Osteoblast (primary cell): ENCODE results near the gene AR. TPM values are rescaled to one million over a fixed set of nuclear protein-coding genes. Genes with fewer than 3 reads are reported as not detected.
A peak's percentile ranks its signal among the peaks of the same experiment; 100 is the strongest.

ENCODE experiments used
- DNase-seq: peaks from one replicate; pipeline ENCODE4 v3.0.0; 2011; ENCODE audit warnings: low spot score, mixed read lengths; ENCODE audit not compliant: insufficient read length; ENCODE audit errors: missing footprints
- H2AFZ ChIP-seq: 2 replicates; pipeline ENCODE4 v1.6.0; 2011; ENCODE audit warnings: mild to moderate bottlenecking, low read length
- H3K27ac ChIP-seq: 2 replicates; pipeline ENCODE4 v1.5.1; 2011; ENCODE audit warnings: mild to moderate bottlenecking, low read depth, low read length, moderate library complexity
- H3K27me3 ChIP-seq: 2 replicates; pipeline ENCODE4 v1.6.0; 2012; ENCODE audit warnings: mild to moderate bottlenecking, control low read depth, inconsistent platforms, low read length, moderate library complexity; ENCODE audit not compliant: insufficient read depth
- H3K36me3 ChIP-seq: 2 replicates; pipeline ENCODE4 v1.5.1; 2011; ENCODE audit warnings: mild to moderate bottlenecking, low read length, control low read depth, moderate library complexity; ENCODE audit not compliant: insufficient read depth
- H3K4me1 ChIP-seq: 2 replicates; pipeline ENCODE4 v1.5.1; 2011; ENCODE audit warnings: mild to moderate bottlenecking, low read length, control low read depth, moderate library complexity; ENCODE audit not compliant: insufficient read depth
- H3K4me2 ChIP-seq: 2 replicates; pipeline ENCODE4 v1.6.0; 2011; ENCODE audit warnings: mild to moderate bottlenecking, low read length; ENCODE audit not compliant: insufficient read depth
- H3K4me3 ChIP-seq: fragments of 200-600 bp; sonication (generic); 3 replicates; pipeline ENCODE4 v1.5.1; 2012; ENCODE audit warnings: mild to moderate bottlenecking, low read length, inconsistent platforms; ENCODE audit not compliant: insufficient read depth
- H3K79me2 ChIP-seq: 2 replicates; pipeline ENCODE4 v1.6.0; 2012; ENCODE audit warnings: mild to moderate bottlenecking, low read length, control low read depth, inconsistent platforms; ENCODE audit not compliant: insufficient read depth
- H3K9me3 ChIP-seq: 2 replicates; pipeline ENCODE4 v1.5.1; 2011; ENCODE audit warnings: low read depth, low read length, control low read depth
- H4K20me1 ChIP-seq: 2 replicates; pipeline ENCODE4 v1.6.0; 2012; ENCODE audit warnings: mild to moderate bottlenecking, low read length, control low read depth; ENCODE audit not compliant: insufficient read depth
- total RNA-seq: library from RNA; depleted of rRNA; stranded (reverse); fragments of >200 nt; gene quantifications from 2 replicates; pipeline ENCODE4 v1.2.3, GENCODE V29; 2012
- TF ChIP-seq, protein P1 (sequence below): IDR thresholded peaks from 2 replicates; pipeline ENCODE4 v1.5.1; 2011; ENCODE audit warnings: mild to moderate bottlenecking, low read depth, low read length, moderate library complexity; ENCODE audit errors: extremely low read depth

AR gene
- total RNA-seq, 1 donor, result 4.7 TPM

DNA sequence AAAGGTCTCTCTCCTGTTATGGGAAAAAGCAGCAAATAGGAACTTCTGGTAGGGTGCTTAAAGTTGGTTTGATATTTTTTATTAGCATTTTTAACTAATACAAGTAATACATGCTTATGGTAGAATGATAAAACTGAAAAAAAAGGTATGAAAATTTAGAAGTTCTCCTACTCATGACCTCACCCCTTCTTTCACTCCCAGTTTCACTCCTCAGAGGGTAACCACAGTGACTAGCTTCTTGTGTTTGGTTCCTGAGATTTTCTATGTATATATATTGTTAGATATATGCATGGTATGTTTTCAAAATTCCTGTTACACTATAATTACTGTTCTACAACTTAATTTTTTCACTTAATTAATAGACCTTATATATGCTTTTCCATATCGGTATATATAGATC is 66.5 kb downstream of the AR start:
- Histone ChIP-seq H3K27ac (no peak overlapping the region), H3K4me2 (no peak overlapping the region), H3K4me1 (peaks cover 12% of the 10 kb centered on the region), H3K79me2 (no peaks in the 10 kb centered on the region), H3K36me3 (no peaks in the 10 kb centered on the region), H3K27me3 (no peaks in the 10 kb centered on the region), H4K20me1 (no peaks in the 10 kb centered on the region), H3K9me3 (no peaks in the 10 kb centered on the region), H3K4me3 (no peak overlapping the region), H2AFZ (no peak overlapping the region)
- DNase-seq, result no peak
- TF ChIP-seq, protein P1, sequence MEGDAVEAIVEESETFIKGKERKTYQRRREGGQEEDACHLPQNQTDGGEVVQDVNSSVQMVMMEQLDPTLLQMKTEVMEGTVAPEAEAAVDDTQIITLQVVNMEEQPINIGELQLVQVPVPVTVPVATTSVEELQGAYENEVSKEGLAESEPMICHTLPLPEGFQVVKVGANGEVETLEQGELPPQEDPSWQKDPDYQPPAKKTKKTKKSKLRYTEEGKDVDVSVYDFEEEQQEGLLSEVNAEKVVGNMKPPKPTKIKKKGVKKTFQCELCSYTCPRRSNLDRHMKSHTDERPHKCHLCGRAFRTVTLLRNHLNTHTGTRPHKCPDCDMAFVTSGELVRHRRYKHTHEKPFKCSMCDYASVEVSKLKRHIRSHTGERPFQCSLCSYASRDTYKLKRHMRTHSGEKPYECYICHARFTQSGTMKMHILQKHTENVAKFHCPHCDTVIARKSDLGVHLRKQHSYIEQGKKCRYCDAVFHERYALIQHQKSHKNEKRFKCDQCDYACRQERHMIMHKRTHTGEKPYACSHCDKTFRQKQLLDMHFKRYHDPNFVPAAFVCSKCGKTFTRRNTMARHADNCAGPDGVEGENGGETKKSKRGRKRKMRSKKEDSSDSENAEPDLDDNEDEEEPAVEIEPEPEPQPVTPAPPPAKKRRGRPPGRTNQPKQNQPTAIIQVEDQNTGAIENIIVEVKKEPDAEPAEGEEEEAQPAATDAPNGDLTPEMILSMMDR, result no peak

DNA sequence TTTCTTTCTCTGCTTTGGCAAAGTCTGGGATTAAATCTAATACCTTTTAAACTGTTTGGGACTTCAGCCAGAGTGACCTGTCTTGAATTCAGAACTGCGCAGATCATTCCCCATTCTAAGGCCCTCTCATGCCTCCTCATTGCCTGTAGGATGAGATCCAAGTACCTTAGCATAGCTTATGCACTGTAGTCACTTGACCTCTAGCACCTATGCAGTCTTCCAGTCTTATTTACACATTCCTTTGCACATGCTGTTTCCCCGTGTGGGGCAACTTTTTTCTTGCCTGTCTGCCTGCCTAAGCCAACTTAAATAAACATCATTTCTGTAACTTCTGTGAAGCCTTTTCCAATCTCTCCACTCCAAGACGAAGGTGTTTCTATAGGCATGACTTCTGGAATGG is 68.4 kb downstream of the AR start:
- no peaks in the 10 kb centered on the region for H4K20me1 ChIP-seq
- no peaks in the 10 kb centered on the region for H3K36me3 ChIP-seq
- no peak overlapping the region for H3K4me3 ChIP-seq
- peaks cover 12% of the 10 kb centered on the region for H3K4me1 ChIP-seq
- DNase-seq, result no peak
- no peaks in the 10 kb centered on the region for H3K9me3 ChIP-seq
- H2AFZ ChIP-seq, result no peak overlapping the region
- no peak overlapping the region for H3K4me2 ChIP-seq
- H3K79me2 ChIP-seq, result no peaks in the 10 kb centered on the region
- H3K27me3 ChIP-seq, result no peaks in the 10 kb centered on the region
- TF ChIP-seq, protein P1, result no peak
- H3K27ac ChIP-seq, result no peak overlapping the region

DNA sequence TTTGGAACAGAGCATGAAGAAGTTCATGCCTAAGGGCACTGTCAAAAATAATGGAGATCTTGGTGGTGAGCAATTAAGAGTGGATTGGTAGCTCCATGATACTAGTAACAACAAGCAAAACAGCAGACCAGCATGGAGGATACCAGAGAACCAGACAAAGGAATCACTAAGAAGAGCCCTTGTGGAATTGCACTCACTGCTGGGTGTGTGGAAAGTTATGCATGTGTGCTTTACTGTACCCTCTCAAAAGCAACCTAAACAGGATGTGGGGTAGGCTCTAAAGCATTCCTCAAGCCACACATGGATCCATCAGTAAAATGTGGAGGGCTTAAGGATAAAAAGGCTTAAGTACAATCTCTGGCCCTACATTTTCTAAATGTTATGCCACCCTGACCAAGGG is 69.5 kb downstream of the AR start:
- H3K27ac ChIP-seq, result peak overlapping the region; percentile 61
- H3K4me2 ChIP-seq, result no peak overlapping the region
- no peaks in the 10 kb centered on the region for H3K9me3 ChIP-seq
- no peaks in the 10 kb centered on the region for H3K36me3 ChIP-seq
- no peaks in the 10 kb centered on the region for H3K79me2 ChIP-seq
- TF ChIP-seq, protein P1, result no peak
- H3K4me1 ChIP-seq, result peaks cover 12% of the 10 kb centered on the region
- no peaks in the 10 kb centered on the region for H3K27me3 ChIP-seq
- H2AFZ ChIP-seq, result peak overlapping the region; percentile 6
- no peak overlapping the region for H3K4me3 ChIP-seq
- no peak for DNase-seq
- no peaks in the 10 kb centered on the region for H4K20me1 ChIP-seq

DNA sequence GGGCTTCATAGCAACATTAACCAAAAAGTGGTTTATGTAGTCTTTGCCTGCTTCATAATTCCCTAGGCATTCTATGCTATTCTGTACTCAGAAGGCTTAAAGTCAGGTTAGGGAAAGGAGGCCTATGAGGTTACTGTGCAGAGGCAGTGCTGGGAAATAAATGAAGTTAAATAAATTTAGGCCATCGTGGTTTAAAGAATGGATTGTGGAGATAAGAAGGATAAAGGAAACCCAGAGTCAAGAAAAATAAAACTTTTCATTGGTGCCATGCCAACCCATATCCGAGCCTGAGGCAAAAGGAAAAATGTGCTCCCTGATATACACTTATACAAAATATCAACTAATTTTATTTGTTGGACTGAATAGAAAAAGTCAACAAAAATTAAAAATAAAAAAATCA is 70.2 kb downstream of the AR start:
- TF ChIP-seq, protein P1, result no peak
- Histone ChIP-seq H2AFZ (no peak overlapping the region), H3K79me2 (no peaks in the 10 kb centered on the region), H3K36me3 (no peaks in the 10 kb centered on the region), H3K27me3 (no peaks in the 10 kb centered on the region), H3K9me3 (no peaks in the 10 kb centered on the region), H3K4me3 (no peak overlapping the region), H3K27ac (peak overlapping the region; percentile 61), H4K20me1 (no peaks in the 10 kb centered on the region), H3K4me1 (peaks cover 12% of the 10 kb centered on the region), H3K4me2 (no peak overlapping the region)
- no peak for DNase-seq
